T1000 (cell line): Measurements from ENCODE around the gene TMTC1.

ENCODE experiments used
- DNase-seq: peaks from one replicate; lab custom pipeline; 2025; ENCODE audit warnings: mixed read lengths; lab: John Stamatoyannopoulos, UW

Gene TMTC1

GRCh38 chr12:29780084-29780483 is 3.7 kb downstream of the TMTC1 start:
- DNase-seq: no peak

GRCh38 chr12:29778531-29778930 is 5.2 kb downstream of the TMTC1 start:
- DNase-seq: no peak

- DNase-seq: no peak
These were observed 10.7 kb downstream of the TMTC1 start for GRCh38 chr12:29773076-29773475.

GRCh38 chr12:29771786-29772185 is 12.0 kb downstream of the TMTC1 start:
- DNase-seq: no peak

GRCh38 chr12:29771165-29771564 is 12.6 kb downstream of the TMTC1 start:
- no peak for DNase-seq

GRCh38 chr12:29769162-29769858 is 14.4 kb downstream of the TMTC1 start:
- peak; percentile 11 for DNase-seq

GRCh38 chr12:29768372-29768771 is 15.4 kb downstream of the TMTC1 start:
- no peak for DNase-seq

GRCh38 chr12:29763301-29763683 is 20.4 kb downstream of the TMTC1 start:
- no peak for DNase-seq

- DNase-seq: no peak
These were observed 21.0 kb downstream of the TMTC1 start for GRCh38 chr12:29762637-29763300.

- DNase-seq: no peak
These were observed 23.8 kb downstream of the TMTC1 start for GRCh38 chr12:29759950-29760349.

- no peak for DNase-seq
These were observed 26.9 kb downstream of the TMTC1 start for GRCh38 chr12:29756741-29757390.

- no peak for DNase-seq
These were observed 29.2 kb downstream of the TMTC1 start for GRCh38 chr12:29754235-29755189.

- no peak for DNase-seq
These were observed 31.6 kb downstream of the TMTC1 start for GRCh38 chr12:29752121-29752520.

- DNase-seq: no peak
These were observed 32.1 kb downstream of the TMTC1 start for GRCh38 chr12:29751676-29752075.

GRCh38 chr12:29750928-29751220 is 32.9 kb downstream of the TMTC1 start:
- peak; percentile 41 for DNase-seq

- DNase-seq: no peak
These were observed 33.4 kb downstream of the TMTC1 start for GRCh38 chr12:29750131-29750927.

- DNase-seq: no peak
These were observed 39.4 kb downstream of the TMTC1 start for GRCh38 chr12:29744365-29744764.

- DNase-seq: peak; percentile 41
These were observed 39.9 kb downstream of the TMTC1 start for GRCh38 chr12:29743801-29744200.

GRCh38 chr12:29743077-29743476 is 40.7 kb downstream of the TMTC1 start:
- DNase-seq: no peak

GRCh38 chr12:29742646-29743045 is 41.1 kb downstream of the TMTC1 start:
- DNase-seq: no peak
